OCI-LY1 (cell line): ENCODE measurements around the gene MACROD2.

Experiments used
- CTCF ChIP-seq: fragments of 200-600 bp; sonication (generic), shearing (Covaris generic); IDR thresholded peaks from 2 replicates; pipeline ENCODE4 v1.5.1; 2017; ENCODE audit warnings: mild to moderate bottlenecking, antibody characterized with exemption, low read length, moderate library complexity, mixed read lengths
- EZH2 ChIP-seq: fragments of 200-600 bp; sonication (generic), shearing (Covaris generic); IDR thresholded peaks from 2 replicates; pipeline ENCODE4 v1.8.0; 2017; ENCODE audit warnings: borderline replicate concordance, mixed run types, mild to moderate bottlenecking, antibody characterized with exemption, low read length, moderate library complexity, mixed read lengths

- no peak for TF ChIP-seq CTCF
- TF ChIP-seq EZH2: no peak
Measured at GRCh38 chr20:15113144-15113773, 1117.9 kb downstream of the MACROD2 start.
